Caki2 (cell line): Measurements from ENCODE around the gene RSPH9. TPM values are rescaled to one million over a fixed set of nuclear protein-coding genes. Genes with fewer than 3 reads are reported as not detected.
"Not testable (repeated sequence)": the region's sequence is repeated elsewhere in the genome, so short reads cannot be mapped to it uniquely, and the experiment has no call there.

Source experiments
- DNase-seq: peaks from one replicate; pipeline ENCODE4 v3.0.0-alpha.2; 2015; ENCODE audit warnings: low read depth
- in situ Hi-C: cut with HindIII; loops from 2 replicates; pipeline ENCODE4 v1.10.0; 2016; ENCODE audit warnings: low sequenced_read_pairs, low pct_unique_long_range_greater_than_20kb, mixed read lengths
- total RNA-seq: library from RNA; depleted of rRNA; stranded (reverse); fragments of >200 nt; shearing (Covaris generic); gene quantifications from 2 replicates; pipeline ENCODE4 v1.2.3, GENCODE V29; 2014; ENCODE audit warnings: low replicate concordance

Gene RSPH9
- total RNA-seq, 1 experiment from 2014 or later = not detected

DNA sequence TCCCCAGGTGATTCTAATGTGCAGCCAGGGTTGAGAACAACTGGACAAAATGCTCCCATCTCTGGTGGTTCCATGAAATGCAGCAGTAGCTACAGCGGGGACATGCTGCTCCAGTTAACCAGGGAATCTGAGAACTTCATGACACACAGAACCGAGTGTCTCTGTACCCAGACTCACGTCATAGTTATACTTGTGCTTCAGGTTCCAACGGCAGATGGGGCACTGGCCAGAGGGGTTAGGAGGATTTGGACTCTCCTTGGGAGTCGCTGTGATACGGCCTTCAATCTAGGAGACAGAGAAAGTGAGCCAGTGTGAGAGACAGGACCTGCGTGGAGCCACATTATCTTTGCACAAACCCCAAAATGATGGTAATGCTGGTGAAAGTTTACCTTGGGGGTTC, 33.5 kb downstream of the RSPH9 start:
- DNase-seq = no peak
- in situ Hi-C loops = no loop called here

DNA sequence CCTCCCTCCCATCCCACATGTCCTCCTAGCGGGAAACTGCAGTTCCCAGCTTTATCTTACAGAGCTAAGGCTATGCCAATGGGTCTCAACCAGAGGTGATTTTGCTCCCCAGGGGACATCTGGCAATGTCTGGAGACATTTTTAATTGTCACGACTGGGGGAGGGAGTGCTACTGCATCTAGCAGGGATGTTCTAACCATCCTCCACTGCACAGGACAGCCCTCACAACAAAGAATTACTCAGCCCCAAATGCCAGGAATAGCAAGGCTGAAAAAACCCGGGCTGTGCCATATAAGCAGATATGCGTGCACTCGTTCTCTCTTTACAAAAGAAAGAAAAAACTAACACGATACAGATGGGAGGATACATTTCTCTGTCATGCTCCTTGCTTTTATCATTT, 34.2 kb downstream of the RSPH9 start:
- no peak for DNase-seq
- in situ Hi-C loops = no loop called here

DNA sequence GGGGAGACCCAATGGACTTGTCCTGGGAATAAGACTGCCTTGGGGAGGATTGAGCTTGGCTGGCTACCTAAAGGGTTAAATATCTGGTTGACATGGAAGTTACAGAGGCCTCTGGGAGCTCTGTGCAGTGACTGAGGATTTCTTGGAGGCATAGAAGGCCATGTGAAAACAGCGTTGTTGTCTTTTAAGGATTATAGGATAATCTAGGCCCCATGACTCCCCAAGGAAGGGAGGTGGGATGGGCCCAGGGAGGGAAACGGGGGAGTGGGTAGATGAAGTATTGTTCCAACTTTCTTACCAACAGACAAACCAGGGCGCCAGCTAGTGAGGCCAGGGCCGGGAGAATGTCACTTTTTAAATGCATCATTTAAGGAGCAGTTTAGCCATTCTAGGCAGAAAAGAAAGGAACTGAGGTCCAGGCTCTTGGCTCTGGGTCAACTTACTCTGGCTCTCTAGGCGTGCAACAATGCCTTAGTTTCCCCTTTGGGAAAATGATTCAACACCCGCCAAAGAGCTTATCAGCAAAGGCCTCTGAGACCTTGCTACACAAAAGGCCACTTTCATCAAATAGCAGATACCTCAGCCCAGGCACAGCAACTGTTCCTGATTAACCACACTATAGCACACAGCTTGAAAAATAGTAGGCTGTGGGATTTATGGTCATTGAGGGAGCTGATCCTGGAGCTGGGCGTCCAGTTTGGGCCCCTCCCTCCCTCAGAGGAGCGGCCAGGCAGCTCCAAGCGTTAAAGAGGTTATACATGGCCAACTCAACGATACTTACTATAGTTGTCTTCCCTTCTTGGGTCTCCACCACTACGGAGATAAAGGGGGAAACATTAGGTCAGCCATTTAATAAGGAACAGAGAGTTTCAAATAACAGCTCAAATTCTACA, 35.7 kb downstream of the RSPH9 start:
- in situ Hi-C loops = no loop called here
- DNase-seq = no peak

DNA sequence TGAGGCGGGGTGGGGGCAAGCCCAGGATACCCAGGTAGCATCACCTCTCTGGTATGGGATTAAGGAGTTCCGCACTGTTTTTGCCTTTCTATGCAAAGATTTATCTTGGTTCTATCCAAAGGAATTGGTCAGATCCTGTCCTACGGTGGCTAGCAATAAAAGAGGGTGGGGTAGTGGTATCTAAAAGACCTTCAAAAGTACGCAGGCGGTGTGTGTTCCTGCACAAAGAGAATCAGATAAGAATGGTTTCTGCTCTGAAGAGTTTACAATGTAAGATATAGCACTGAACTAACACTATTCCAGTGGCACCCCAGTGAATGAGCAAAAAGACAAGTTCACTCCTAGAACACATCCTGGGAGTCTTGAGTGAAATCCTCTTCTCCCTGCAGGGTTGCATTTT, 36.5 kb downstream of the RSPH9 start:
- in situ Hi-C loops = no loop called here
- no peak for DNase-seq

DNA sequence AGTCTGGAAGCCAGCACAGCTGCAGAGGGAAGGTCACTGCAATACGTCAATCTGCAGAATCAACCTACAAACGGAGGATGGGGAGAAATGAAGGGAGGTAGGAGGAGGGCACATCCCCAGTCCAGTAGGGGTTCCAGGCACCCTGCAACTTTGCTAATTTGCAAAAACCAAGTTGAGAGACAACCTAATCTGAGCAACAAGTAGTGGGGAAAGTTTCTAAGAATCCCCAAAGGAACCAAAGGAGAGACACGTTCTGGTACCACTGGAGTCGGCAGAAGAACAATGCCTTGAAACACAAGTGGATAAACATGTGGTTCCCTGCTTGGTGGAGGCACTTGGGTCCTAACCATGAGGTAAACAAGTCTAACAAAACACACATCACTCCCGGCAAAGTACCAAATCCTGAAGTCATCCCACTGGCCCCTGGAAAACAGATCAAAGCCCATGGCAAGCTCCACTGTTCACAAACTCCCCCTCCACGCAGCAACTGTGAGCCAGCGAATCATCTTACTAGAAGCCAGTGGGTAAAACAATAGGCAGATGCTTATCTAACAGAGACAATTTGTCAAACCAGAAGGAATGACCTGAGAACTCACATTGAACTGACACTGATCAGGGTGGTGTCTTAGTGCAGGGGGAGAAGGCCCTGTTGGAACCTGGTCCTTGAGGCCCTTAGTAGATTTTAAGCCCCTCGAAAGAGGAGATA, 38.0 kb downstream of the RSPH9 start:
- DNase-seq = no peak
- in situ Hi-C loops = no loop called here

DNA sequence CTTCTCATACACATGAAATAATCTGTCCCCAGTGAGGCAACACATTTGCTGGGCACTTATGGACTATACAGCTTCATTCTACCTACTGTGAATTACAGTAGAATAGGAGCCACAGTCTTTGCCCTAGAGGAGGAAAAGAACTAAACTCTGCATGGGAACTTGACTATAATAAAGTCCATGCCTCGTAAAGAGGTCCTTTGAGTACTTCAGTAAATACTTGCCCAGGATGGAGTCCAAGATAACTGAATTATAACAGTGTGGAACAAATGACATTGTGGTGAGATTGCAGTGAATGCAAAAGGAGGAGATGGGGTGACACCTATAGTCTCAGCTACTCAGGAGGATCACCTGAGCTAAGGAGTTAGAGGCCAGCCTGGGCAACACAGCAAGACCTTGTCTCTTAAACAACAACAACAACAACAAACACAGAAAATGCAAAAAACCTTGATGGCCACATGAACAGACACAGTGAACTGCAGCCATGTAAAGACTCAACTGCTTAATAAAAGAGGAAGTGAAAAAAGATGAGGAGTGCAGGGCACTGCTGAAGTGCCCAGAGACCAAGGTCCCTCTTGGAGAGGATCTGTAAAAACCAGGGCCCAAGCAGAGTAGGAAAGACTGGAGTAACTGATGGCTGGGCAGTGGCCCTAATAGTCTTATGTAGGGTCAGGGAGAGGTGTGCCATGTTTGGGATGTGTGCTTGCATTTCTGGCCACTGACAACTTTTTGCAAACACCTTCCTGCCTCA, 39.0 kb downstream of the RSPH9 start:
- DNase-seq = no peak
- in situ Hi-C loops = no loop called here

DNA sequence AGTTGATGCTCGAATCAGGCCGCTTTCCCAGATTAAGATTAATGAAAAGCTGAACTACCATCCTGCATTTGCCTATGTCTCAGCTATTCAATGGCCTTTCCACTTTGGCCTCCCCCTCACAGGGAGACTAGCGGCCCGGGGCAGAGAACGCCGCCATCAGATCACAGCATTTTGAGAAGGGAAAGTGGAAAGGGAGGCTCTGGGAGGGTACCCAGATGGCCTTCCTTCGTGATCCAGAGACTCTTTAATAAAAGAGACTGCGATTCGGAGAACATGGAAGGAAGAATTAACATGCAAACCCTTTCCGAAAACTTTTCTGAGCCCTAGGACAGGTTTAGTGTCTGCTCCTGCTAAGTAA, 42.2 kb downstream of the RSPH9 start:
- no peak for DNase-seq
- in situ Hi-C loops = no loop called here

DNA sequence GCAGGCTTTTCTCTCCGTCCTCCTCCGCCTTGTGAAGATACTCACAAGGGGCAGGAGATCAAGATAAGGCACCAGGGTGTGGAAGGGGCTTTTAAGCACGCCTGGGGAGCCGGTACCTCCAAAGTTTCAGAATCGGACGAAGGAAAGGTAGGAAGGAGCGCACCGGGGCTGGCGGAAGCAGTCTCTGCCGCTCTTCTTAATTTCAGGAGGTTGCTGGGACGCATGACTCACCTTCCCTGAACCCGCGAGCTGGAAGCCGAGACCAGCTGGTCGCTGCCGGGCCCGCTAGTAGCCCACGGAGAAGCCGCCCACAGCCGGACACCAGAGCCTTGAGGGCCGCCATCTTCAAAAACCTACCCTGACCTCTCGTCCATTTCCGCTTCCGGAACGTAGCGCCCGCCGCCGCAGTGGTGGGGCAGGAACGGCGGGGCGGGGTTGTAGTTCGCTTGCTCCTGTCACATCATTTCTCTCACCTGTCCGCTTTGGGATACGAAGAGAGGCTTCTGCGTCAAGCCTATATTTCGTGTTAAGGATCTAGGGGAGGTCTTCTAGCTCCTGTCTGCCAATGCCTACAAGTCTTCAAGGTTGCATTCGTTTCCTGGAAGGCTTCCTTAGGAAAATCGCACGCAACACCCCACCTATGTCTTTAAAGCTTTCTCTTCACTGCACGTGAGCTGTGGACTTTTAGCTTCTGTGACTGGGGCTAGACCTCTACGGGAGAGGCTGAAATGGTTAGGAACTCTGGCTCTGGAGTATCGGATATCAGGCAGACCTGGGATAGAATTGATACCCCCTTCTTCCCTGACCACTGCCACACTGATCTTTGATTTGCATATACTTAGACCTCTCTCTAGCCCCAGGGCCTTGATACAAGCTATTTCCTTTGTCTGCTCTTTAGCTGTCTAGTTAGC, 42.9 kb downstream of the RSPH9 start, which contains the start of gene MRPS18A:
MRPS18A (minus strand) TSS at position 355 of the 911 bp plus-strand sequence; CDS start at position 343, 12 bp downstream.
- peak; percentile 71 for DNase-seq

DNA sequence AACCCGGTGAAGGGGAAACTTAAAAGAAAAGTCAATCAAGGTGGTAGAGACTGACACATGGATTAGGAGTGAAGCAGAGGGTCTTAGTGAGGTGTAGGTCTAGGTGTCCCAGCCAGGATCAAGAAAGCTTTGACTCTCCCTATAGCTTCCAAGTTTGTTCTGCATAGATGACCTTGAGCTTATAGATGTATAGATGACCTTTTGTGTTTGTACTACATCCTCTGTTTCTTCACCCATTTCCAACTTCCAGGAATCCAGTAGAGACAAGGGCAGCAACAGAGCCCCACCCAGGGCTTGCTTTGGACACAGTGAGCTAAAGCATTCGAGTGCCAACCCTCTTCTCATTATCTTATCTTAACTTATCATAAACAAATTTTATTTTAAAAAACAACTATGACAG, 44.6 kb downstream of the RSPH9 start:
- in situ Hi-C loops = no loop called here
- DNase-seq = no peak

More for the DNA sequence above, 42.9 kb downstream of the RSPH9 start, which contains the start of gene MRPS18A:
- in situ Hi-C loops = no loop called here

DNA sequence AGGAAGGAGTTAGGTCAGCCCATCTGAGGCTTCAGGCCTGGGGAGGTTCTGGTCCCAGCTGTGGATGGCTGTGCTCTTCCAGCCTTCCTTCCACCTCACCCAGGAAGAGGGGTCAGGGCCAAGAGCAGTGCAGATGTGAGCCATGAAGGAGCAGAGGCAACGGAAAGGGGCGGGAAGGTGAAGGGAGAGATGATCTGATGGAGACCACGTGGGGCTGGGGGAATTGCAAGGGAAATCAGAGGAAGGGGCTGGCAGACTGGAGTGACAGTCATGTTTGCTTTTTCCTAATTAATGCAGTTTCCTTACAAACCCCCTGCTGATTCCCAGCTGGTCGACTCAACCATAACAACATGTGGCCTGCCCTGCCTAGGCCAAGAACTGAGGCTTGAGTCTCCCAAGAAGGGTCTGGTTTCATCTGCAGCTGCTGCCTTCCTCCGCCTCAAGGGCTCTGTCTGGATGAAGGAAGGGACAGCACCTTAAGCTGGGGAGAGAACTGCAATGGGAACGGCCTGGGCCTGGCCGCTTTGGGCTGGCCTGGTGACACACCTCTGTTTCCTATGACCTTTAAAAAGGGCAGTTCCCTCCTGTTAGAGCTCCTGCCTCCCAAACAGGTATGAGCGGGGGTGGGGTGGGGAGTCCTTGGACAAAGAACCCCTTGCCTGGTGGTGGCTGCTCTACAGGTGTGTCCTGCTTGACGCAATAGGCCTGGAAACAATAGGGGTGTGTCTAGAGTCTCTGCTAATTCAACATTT, 50.6 kb downstream of the RSPH9 start:
- DNase-seq = no peak
- in situ Hi-C loops = no loop called here

DNA sequence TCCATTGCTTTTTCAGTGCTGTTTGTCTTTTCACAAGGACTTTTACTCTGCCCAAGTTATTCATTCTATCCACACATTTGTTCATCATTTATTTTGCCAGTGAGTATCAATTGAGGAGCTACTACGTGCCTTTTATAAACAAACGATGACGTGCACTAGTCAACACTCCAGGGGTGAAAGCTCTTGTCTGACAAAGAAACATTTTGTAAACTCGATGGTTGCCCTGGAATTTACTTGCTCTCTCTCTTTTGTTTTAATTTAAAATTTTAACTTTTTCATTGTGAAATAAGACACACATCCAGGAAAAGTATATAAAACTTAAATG, 51.1 kb downstream of the RSPH9 start:
- no peak for DNase-seq
- in situ Hi-C loops = no loop called here

DNA sequence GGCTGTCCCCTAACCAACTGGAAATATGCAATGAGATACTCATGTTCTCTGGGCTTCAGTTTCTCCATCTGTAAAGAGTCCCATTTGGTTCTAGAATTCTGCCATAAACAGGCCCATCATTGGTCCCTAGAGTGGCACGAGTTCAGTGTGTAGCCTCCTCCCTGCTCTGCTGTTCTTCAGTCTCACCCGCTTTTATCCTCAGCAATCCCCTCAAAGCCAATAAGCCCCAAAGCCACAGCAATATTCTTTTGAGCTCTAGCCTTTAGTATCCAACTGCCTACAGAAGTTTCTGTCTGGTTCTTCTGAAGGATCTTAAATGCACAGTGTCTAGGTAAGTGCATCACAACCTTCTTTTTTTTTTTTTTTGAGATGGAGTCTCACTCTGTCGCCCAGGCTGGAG, 52.6 kb downstream of the RSPH9 start:
- in situ Hi-C loops = no loop called here
- DNase-seq = no peak

DNA sequence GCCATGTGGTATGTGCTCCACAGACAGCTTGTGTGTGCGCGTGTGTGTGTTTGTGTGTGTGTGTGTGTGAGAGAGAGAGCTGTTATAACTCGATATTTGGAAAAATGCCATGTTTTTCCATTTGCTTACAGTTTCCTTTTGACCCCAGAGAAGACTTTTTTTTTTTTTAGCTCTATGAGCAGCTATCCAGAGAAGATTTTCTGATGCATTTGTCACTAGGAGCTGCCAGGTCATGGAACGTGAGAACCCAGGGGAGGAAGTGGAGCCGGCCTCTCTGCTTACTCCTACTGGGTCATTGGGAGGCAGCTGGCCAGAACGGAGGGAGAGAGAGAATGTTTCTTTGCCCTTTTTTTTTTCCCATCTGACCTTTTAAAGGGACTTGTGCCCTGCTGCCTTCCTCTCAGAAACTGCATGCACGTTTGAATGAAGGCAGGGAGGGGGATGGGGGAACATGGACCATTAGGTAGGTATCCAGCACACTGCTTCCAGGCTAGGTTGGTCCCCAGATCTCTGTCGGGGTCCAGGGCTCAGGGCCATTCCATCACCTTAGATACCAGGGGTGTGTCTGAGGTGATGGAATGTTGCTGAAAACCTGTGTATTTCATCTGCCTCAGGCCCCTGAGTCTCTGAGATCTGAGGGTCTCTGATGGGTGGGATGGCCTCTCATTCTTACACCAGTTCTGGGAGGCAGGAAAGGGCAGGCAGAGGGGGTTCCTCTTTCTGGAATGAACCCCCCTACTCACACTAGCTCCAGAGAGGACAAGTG, 53.9 kb downstream of the RSPH9 start:
- in situ Hi-C loops = no loop called here
- peak; percentile 92 for DNase-seq

DNA sequence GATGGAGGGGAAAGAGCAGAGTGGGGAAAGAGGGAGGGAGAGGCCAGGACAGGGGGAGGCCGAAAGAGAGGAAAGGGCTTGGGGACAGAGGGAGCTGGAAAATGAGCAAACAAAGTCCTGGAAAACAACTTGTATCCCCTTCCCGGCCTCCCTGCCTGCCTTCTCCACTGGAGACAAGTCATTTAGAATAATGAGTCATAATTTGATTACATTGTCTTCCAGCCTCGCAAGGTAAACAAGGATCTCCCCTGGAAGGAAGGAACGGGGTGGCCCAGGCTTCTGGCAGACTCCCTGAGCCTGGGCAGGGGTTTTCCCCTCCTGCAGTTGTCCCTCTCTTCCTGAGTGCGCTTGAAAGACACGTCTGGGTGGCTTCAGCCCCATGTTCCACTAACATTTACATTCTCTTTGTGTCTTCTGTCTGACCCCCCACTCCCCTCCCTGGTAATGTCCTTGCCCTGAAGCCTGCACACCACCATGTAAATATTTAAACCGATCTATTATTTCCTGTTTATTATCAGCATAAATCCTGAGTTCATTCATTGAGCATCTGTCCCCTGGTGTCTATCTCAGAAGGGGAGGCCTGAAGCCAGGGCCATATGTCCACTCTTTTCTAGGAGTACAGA, 54.8 kb downstream of the RSPH9 start:
- DNase-seq = peak; percentile 71
- in situ Hi-C loops = no loop called here

DNA sequence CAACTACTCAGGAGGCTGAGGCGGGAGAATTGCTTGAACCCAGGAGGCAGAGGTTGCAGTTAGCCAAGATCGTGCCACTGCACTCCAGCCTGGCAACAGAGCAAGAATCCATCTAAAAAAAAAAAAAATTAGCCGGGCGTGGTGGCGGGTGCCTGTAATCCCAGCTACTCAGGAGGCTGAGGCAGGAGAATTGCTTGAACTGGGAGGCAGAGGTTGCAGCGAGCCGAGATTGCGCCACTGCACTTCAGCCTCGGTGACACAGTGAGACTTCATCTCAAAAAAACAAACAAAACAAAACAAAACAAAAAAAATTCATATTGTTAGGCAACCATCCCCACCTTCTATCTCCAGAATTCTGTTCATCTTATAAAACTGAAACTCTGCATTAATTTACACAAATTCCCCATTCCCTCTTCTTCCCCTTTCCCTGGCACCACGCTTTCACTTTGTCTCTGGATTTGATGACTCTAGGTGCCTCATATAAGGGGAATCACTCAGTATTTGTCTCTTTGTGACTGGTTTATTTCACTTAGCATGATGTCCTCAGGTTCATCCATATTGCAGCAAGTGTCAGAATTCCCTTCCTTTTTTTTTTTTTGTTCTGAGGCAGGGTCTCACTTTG, 56.2 kb downstream of the RSPH9 start:
- in situ Hi-C loops, DNase-seq: not testable (repeated sequence)

DNA sequence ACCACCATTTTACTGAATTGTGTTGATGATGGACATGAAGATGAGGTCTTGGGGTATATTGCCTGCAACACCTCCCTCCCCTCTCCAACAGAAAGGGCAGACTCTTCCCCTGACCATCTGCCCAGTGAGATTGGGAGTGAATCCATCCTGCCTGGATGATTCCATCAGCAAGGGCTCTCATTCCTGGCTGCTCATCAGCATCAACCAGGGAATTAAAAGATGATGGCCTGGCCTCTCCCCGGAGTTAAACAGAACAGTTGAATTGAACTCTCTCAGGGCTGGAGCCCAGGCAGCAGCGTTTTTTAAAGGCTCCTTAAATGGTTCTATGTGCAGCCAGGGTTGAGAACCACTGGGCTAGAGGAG, 57.3 kb downstream of the RSPH9 start:
- in situ Hi-C loops = no loop called here
- DNase-seq = no peak
